H1 (cell line): Measurements from ENCODE around the gene AIFM2. TPM values are rescaled to one million over a fixed set of nuclear protein-coding genes. Genes with fewer than 3 reads are reported as not detected.

Experiments used
- CTCF ChIA-PET: fragments of 300-600 bp; sonication (Branson Sonifier 250); formaldehyde crosslinking; loops from one replicate; lab custom pipeline; 2021; ENCODE audit not compliant: partially characterized antibody; lab: Charles Lee
- POLR2A ChIA-PET: fragments of 300-600 bp; sonication (Branson Sonifier 250); formaldehyde crosslinking; loops from one replicate; lab custom pipeline; 2021; ENCODE audit warnings: inconsistent platforms; ENCODE audit not compliant: partially characterized antibody; lab: Charles Lee
- DNase-seq, 2 experiments: peaks; one replicate each; pipeline versions ENCODE4 v3.0.0 to v3.0.0-alpha.2; 2010 to 2022; ENCODE audit warnings: low spot score in 2 of 2, low read depth in 1 of 2, mixed read lengths in 1 of 2
- FAIRE-seq: peaks from 2 replicates; lab custom pipeline; 2011; peaks lifted over from hg19 to GRCh38; lab: Jason Lieb, UNC
- H2AFZ ChIP-seq: 2 replicates; pipeline ENCODE4 v1.8.1; 2012; ENCODE audit warnings: low read length, inconsistent platforms
- H2AK5ac ChIP-seq: 2 replicates; pipeline ENCODE4 v1.6.1; 2013; ENCODE audit warnings: low read depth, low read length
- H2BK120ac ChIP-seq: replicated peaks from 2 replicates; pipeline ENCODE3; 2013; ENCODE audit warnings: low read depth, low read length, inconsistent platforms
- H2BK12ac ChIP-seq: 2 replicates; pipeline ENCODE4 v1.6.1; 2013; ENCODE audit warnings: low read depth, low read length
- H2BK15ac ChIP-seq: 2 replicates; pipeline ENCODE4 v1.6.1; 2013; ENCODE audit warnings: low read length
- H2BK20ac ChIP-seq: 2 replicates; pipeline ENCODE4 v1.6.1; 2013; ENCODE audit warnings: low read length
- H2BK5ac ChIP-seq: 2 replicates; pipeline ENCODE4 v1.6.1; 2013; ENCODE audit warnings: low read depth, low read length
- H3K14ac ChIP-seq: 2 replicates; pipeline ENCODE4 v1.6.1; 2013; ENCODE audit warnings: inconsistent platforms; ENCODE audit not compliant: insufficient read length
- H3K18ac ChIP-seq: 2 replicates; pipeline ENCODE4 v1.6.1; 2013; ENCODE audit warnings: low read length; ENCODE audit errors: extremely low read depth
- H3K23ac ChIP-seq: 2 replicates; pipeline ENCODE4 v1.6.1; 2013; ENCODE audit warnings: inconsistent platforms; ENCODE audit not compliant: insufficient read length
- H3K23me2 ChIP-seq: 2 replicates; pipeline ENCODE4 v1.6.1; 2013; ENCODE audit warnings: low read depth, low read length
- H3K27ac ChIP-seq: 2 replicates; pipeline ENCODE4 v1.6.1; 2011; ENCODE audit warnings: low read depth, low read length, inconsistent platforms
- H3K27me3 ChIP-seq, 4 experiments: replicated peaks in 1 of 4; 1 replicate in 1 of 4; 2 replicates in 3 of 4; pipeline versions ENCODE4 v1.6.1 to v1.8.1; 2011 to 2013; ENCODE audit warnings: low read length in 3 of 4, mild to moderate bottlenecking in 3 of 4, inconsistent platforms in 2 of 4, mixed read lengths in 2 of 4, moderate library complexity in 1 of 4; ENCODE audit not compliant: control insufficient read depth in 3 of 4, insufficient read depth in 3 of 4; ENCODE audit errors: extremely low read depth in 1 of 4
- H3K36me3 ChIP-seq, 4 experiments: 2 replicates each; pipeline versions ENCODE4 v1.6.1 to v1.8.1; 2011 to 2013; ENCODE audit warnings: mild to moderate bottlenecking in 4 of 4, low read length in 3 of 4, moderate library complexity in 2 of 4, control low read depth in 1 of 4, inconsistent platforms in 1 of 4; ENCODE audit not compliant: insufficient read depth in 4 of 4, control insufficient read depth in 2 of 4
- H3K4ac ChIP-seq: replicated peaks from 2 replicates; pipeline ENCODE3; 2013; ENCODE audit warnings: low read length, low read depth, mixed read lengths, inconsistent platforms; ENCODE audit not compliant: insufficient read length
- H3K4me1 ChIP-seq, 4 experiments: replicated peaks in 1 of 4; 1 replicate in 1 of 4; 2 replicates in 3 of 4; pipeline versions ENCODE4 v1.6.1 to v1.8.1; 2011 to 2013; ENCODE audit warnings: low read length in 3 of 4, inconsistent platforms in 2 of 4, mixed read lengths in 1 of 4; ENCODE audit not compliant: insufficient read depth in 4 of 4, control insufficient read depth in 3 of 4
- H3K4me2 ChIP-seq, 2 experiments: 2 replicates each; pipeline versions ENCODE4 v1.6.1 to v1.8.1; 2011 to 2013; ENCODE audit warnings: low read depth in 2 of 2, low read length in 2 of 2, control low read depth in 1 of 2, inconsistent platforms in 1 of 2, mild to moderate bottlenecking in 1 of 2; ENCODE audit not compliant: insufficient read depth in 1 of 2
- H3K4me3 ChIP-seq, 4 experiments: fragments of 200-600, 300-600 bp in 1 of 4; sonication (generic), shearing (Covaris generic), sonication (Bioruptor Twin) in 1 of 4; 2 replicates each; pipeline versions ENCODE4 v1.5.1 to v1.8.1; 2011 to 2016; ENCODE audit warnings: low read length in 4 of 4, low read depth in 3 of 4, control low read depth in 2 of 4, inconsistent platforms in 2 of 4, mild to moderate bottlenecking in 2 of 4, mixed read lengths in 1 of 4, moderate library complexity in 1 of 4; ENCODE audit not compliant: insufficient read depth in 2 of 4; ENCODE audit errors: extremely low read depth in 1 of 4
- H3K56ac ChIP-seq: replicated peaks from 2 replicates; pipeline ENCODE3; 2013; ENCODE audit warnings: low read depth, mild to moderate bottlenecking, mixed read lengths, low read length, inconsistent platforms; ENCODE audit not compliant: insufficient read length
- H3K79me1 ChIP-seq: 2 replicates; pipeline ENCODE4 v1.6.1; 2013; ENCODE audit warnings: low read depth, low read length, control low read depth
- H3K79me2 ChIP-seq, 2 experiments: 2 replicates each; pipeline versions ENCODE4 v1.6.1 to v1.8.1; 2012 to 2013; ENCODE audit warnings: low read length in 2 of 2, mild to moderate bottlenecking in 2 of 2, inconsistent platforms in 1 of 2; ENCODE audit not compliant: insufficient read depth in 2 of 2, control insufficient read depth in 1 of 2
- H3K9ac ChIP-seq, 4 experiments: replicated peaks in 1 of 4; 1 replicate in 1 of 4; 2 replicates in 3 of 4; pipeline versions ENCODE4 v1.6.1 to v1.8.1; 2011 to 2013; ENCODE audit warnings: low read depth in 3 of 4, low read length in 3 of 4, control low read depth in 2 of 4, mild to moderate bottlenecking in 2 of 4, moderate library complexity in 2 of 4, inconsistent platforms in 1 of 4; ENCODE audit errors: extremely low read depth in 1 of 4
- H3K9me3 ChIP-seq, 2 experiments: 2 replicates each; pipeline versions ENCODE4 v1.6.1 to v1.8.1; 2012 to 2013; ENCODE audit warnings: mild to moderate bottlenecking in 2 of 2, moderate library complexity in 2 of 2, control low read depth in 1 of 2, inconsistent platforms in 1 of 2, low read depth in 1 of 2, low read length in 1 of 2, mixed read lengths in 1 of 2; ENCODE audit not compliant: insufficient read depth in 2 of 2
- H4K20me1 ChIP-seq, 2 experiments: replicated peaks in 1 of 2; 2 replicates each; pipeline versions ENCODE3 to v1.8.1; 2011 to 2013; ENCODE audit warnings: inconsistent platforms in 2 of 2, low read length in 2 of 2, mild to moderate bottlenecking in 1 of 2; ENCODE audit not compliant: insufficient read depth in 2 of 2, control insufficient read depth in 1 of 2
- H4K5ac ChIP-seq: 2 replicates; pipeline ENCODE4 v1.6.1; 2013; ENCODE audit warnings: low read length, low read depth, mixed read lengths, inconsistent platforms; ENCODE audit not compliant: insufficient read length
- H4K8ac ChIP-seq: 2 replicates; pipeline ENCODE4 v1.8.0; 2013; ENCODE audit warnings: mild to moderate bottlenecking, moderate library complexity, low read length, inconsistent platforms; ENCODE audit not compliant: insufficient read depth; ENCODE audit errors: extremely low read depth
- H4K91ac ChIP-seq: replicated peaks from 2 replicates; pipeline ENCODE3; 2013; ENCODE audit warnings: low read length, mixed read lengths, inconsistent platforms; ENCODE audit not compliant: insufficient read length
- CHD1 ChIP-seq: IDR thresholded peaks from 2 replicates; pipeline ENCODE4 v1.6.1; 2012; ENCODE audit warnings: low read depth, low read length, improper control_type of control experiment
- EP300 ChIP-seq, 2 experiments: IDR thresholded peaks; 1 replicate in 1 of 2; 2 replicates in 1 of 2; pipeline ENCODE4 v1.6.1; 2011 to 2012; ENCODE audit warnings: low read depth in 2 of 2, low read length in 2 of 2, mild to moderate bottlenecking in 2 of 2, borderline replicate concordance in 1 of 2, inconsistent platforms in 1 of 2, moderate library complexity in 1 of 2
- FOSL1 ChIP-seq: IDR thresholded peaks from 2 replicates; pipeline ENCODE4 v1.6.1; 2011; ENCODE audit warnings: mild to moderate bottlenecking, low read depth, low read length, moderate library complexity; ENCODE audit not compliant: insufficient read depth
- GABPA ChIP-seq: IDR thresholded peaks from 2 replicates; pipeline ENCODE4 v1.6.1; 2011; ENCODE audit warnings: mild to moderate bottlenecking, low read length, moderate library complexity, borderline replicate concordance; ENCODE audit not compliant: insufficient read depth
- HDAC6 ChIP-seq: IDR thresholded peaks from one replicate; pipeline ENCODE4 v1.7.1; 2012; ENCODE audit warnings: low read depth, mild to moderate bottlenecking, inconsistent platforms, low read length, moderate library complexity
- KDM1A ChIP-seq: fragments of 200-600, 300-600 bp; sonication (generic); IDR thresholded peaks from 2 replicates; pipeline ENCODE4 v1.7.1; 2016; ENCODE audit warnings: mild to moderate bottlenecking, low read length, borderline replicate concordance
- KDM5A ChIP-seq: fragments of 200-600 bp; IDR thresholded peaks from 2 replicates; pipeline ENCODE4 v1.7.1; 2012; ENCODE audit warnings: mild to moderate bottlenecking, low read length, inconsistent platforms, mixed read lengths
- POLR2AphosphoS5 ChIP-seq: IDR thresholded peaks from 2 replicates; pipeline ENCODE4 v1.6.1; 2011; ENCODE audit warnings: low read depth, low read length
- RBBP5 ChIP-seq: IDR thresholded peaks from 2 replicates; pipeline ENCODE4 v1.7.1; 2012; ENCODE audit warnings: low read depth, mild to moderate bottlenecking, inconsistent platforms, low read length, moderate library complexity, borderline replicate concordance
- SAP30 ChIP-seq: fragments of 300-600 bp; sonication (generic); IDR thresholded peaks from 2 replicates; pipeline ENCODE4 v1.7.1; 2012; ENCODE audit warnings: low read length, moderate library complexity, mild to moderate bottlenecking, inconsistent platforms; ENCODE audit not compliant: insufficient read depth, insufficient replicate concordance
- SIRT6 ChIP-seq: IDR thresholded peaks from one replicate; pipeline ENCODE4 v1.7.1; 2012; ENCODE audit warnings: low read length, inconsistent platforms
- SP4 ChIP-seq: IDR thresholded peaks from 2 replicates; pipeline ENCODE4 v1.6.1; 2012; ENCODE audit warnings: low read length, inconsistent platforms
- SUZ12 ChIP-seq: fragments of 200-600 bp; sonication (generic); IDR thresholded peaks from 2 replicates; pipeline ENCODE4 v1.6.1; 2012; ENCODE audit warnings: mild to moderate bottlenecking, inconsistent platforms, low read length, moderate library complexity, mixed read lengths
- TBP ChIP-seq: IDR thresholded peaks from 2 replicates; pipeline ENCODE4 v1.6.1; 2011; ENCODE audit warnings: low read depth, low read length, improper control_type of control experiment
- WGBS, 2 experiments: shearing (Covaris generic) in 1 of 2; methylation state at CpG; one replicate each; pipeline versions ENCODE4 v1.1.6 to v1.1.7; 2013 to 2015; ENCODE audit warnings: low lambda C conversion rate in 2 of 2, mixed read lengths in 2 of 2, inconsistent platforms in 1 of 2, low coverage in 1 of 2, missing lambda C conversion rate in 1 of 2; ENCODE audit not compliant: insufficient replicate concordance in 2 of 2, insufficient coverage in 1 of 2, insufficient read length in 1 of 2; ENCODE audit errors: extremely low coverage in 1 of 2, missing lambda C conversion rate in 1 of 2; 5-methylcytosine and 5-hydroxymethylcytosine counted together
- polyA plus RNA-seq, 7 experiments: library from polyadenylated mRNA; depleted of rRNA in 3 of 7; stranded (reverse) in 5 of 7; unstranded in 2 of 7; fragments of >200 nt in 5 of 7; fragments of 200-250 nt in 2 of 7; gene quantifications; 1 replicate in 5 of 7; 2 replicates in 1 of 7; 4 replicates in 1 of 7; pipeline versions ENCODE4 v1.2.1 to v1.2.3, GENCODE V29; 2011 to 2013; ENCODE audit warnings: missing spikeins in 2 of 7, mixed read lengths in 2 of 7
- total RNA-seq: library from RNA; stranded (reverse); fragmentation: NEBNext Ultra II Directional; extraction: Animal tissue kit (Norgen Biotek cat#: 25700); gene quantifications from 2 replicates; pipeline ENCODE4 v1.2.1, GENCODE V29; 2021

Gene AIFM2
- total and polyA plus RNA-seq, 2 of the 8 experiments (the other 6 are each of a cell fraction or from before 2014, with no cell fraction given), result 4.0 TPM

GRCh38 chr10:70085975-70086613 is 46.5 kb downstream of the AIFM2 start:
- no peak overlapping the region for H3K23ac ChIP-seq
- H3K4me1 ChIP-seq, result no peaks in the 10 kb centered on the region; a peak in 1 of 7 replicates
- no peak overlapping the region for H3K56ac ChIP-seq
- H3K79me2 ChIP-seq, result no peaks in the 10 kb centered on the region
- 86% methylated on average over 3 of the region's 3 CpGs; no CpG with 5 or more reads in 1 of the 2 experiments for WGBS, 2 experiments
- no peak overlapping the region for H3K4me2 ChIP-seq
- no peak overlapping the region for H3K18ac ChIP-seq
- ChIA-PET POLR2A (no interaction called here), CTCF (interaction anchor here (0.7 to 2.2 kb wide), 5 partner anchors 8 to 30 kb away, joined by 3 to 7 read pairs (median 4); no protein-coding TSS in a partner anchor)
- no peak overlapping the region for H4K5ac ChIP-seq
- H3K27me3 ChIP-seq, result no peaks in the 10 kb centered on the region
- H2BK20ac ChIP-seq, result no peak overlapping the region
- H4K91ac ChIP-seq, result no peak overlapping the region
- peaks cover 2% of the 10 kb centered on the region in 2 experiments for H4K20me1 ChIP-seq
- no peak for DNase-seq
- no peak overlapping the region for H2AFZ ChIP-seq
- no peak overlapping the region for H4K8ac ChIP-seq
- no peaks in the 10 kb centered on the region for H3K79me1 ChIP-seq
- H2BK5ac ChIP-seq, result no peak overlapping the region
- H2BK12ac ChIP-seq, result no peak overlapping the region
- no peak overlapping the region for H3K4me3 ChIP-seq
- no peaks in the 10 kb centered on the region for H3K23me2 ChIP-seq
- H3K4ac ChIP-seq, result no peak overlapping the region
- no peak overlapping the region for H2AK5ac ChIP-seq
- no peak overlapping the region for H2BK120ac ChIP-seq
- no peak overlapping the region for H2BK15ac ChIP-seq
- no peak overlapping the region for H3K14ac ChIP-seq
- no peak overlapping the region for H3K9ac ChIP-seq
- no peak for FAIRE-seq
- H3K9me3 ChIP-seq, result no peaks in the 10 kb centered on the region
- no peaks in the 10 kb centered on the region for H3K36me3 ChIP-seq
- no peak overlapping the region for H3K27ac ChIP-seq
- TF ChIP-seq RBBP5 (no peak), CHD1 (no peak), SIRT6 (no peak), TBP (no peak), SUZ12 (no peak), SAP30 (no peak), FOSL1 (no peak), POLR2AphosphoS5 (no peak), EP300 (IDR thresholded peaks at IDR 0.05; ENCODE audit: borderline replicate concordance in 1 of 2, low read depth in 2 of 2, low read length in 2 of 2) (no peak), KDM1A (no peak), HDAC6 (no peak), KDM5A (no peak), GABPA (no peak), SP4 (no peak)
